HuH-7 (cell line): ENCODE data around the gene HCAR3.
A peak's percentile ranks its signal among the peaks of the same experiment; 100 is the strongest.
"Not testable (repeated sequence)": the region's sequence is repeated elsewhere in the genome, so short reads cannot be mapped to it uniquely, and the experiment has no call there.

ENCODE experiments used
- DNase-seq: peaks from one replicate; pipeline ENCODE4 v3.0.0; 2011; ENCODE audit warnings: low spot score

The HCAR3 gene

DNA sequence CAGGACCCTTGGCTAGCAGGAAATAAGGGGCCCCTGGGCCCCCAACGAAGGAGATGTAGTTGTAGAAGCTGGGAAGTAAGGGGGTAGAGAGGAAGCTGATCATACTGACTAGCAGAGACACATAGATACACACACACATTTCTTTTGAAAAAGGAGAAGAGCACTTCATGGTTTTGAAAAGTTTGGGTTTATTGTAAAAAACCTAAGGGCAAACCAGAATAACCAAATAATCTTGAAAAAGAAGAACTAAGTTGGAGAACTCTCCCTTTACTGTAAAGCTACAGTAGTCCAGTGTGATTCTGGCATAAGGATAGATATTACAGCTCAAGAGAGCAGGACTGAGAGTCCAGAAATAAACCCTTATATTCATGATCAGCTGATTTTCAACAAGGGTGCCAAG lies 5.8 kb upstream of the HCAR3 start:
- DNase-seq, result no peak

DNA sequence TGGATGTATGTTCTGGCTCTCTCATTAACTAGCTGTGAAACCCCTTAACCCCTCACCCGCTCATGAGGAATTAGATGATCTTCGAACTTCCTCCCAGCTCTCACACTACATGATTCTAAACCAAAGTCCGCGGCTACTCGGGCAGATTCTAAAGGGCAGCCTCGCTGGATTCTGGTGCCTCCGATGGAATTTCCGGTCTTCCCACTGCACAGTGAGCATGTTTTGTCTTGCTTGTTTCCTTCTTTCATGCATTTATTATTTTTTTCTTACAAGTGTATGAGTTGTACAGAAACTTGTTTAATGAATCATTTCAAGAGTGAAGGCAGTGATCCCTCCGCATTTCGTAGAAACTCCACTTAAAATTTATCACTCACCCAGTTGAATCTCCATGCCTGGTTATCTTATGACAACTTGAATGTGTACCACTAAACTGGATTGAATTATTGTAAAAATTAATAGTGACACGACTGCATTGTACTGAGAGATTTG lies 4.5 kb upstream of the HCAR3 start:
- peak; percentile 23 for DNase-seq

DNA sequence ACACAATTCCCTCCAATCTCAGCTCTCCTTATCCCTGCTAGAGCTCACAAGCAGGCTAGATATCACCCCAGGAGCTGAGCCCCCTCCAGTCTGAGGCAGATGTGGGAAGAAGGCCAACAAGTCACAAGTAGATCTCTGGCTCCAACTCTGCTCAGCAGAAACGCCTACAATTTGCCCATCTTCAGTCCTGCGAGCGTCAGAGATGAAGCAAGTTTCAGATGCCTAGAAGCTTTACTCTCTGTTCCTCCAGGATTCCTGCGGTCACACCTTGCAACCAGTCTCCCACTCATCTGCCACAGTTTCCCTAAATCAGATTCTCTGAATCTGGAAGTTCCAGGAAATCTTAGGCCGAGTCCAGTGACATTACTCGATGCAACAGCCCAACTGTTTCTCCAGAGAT lies 1.4 kb downstream of the HCAR3 start:
- not testable (repeated sequence) for DNase-seq

DNA sequence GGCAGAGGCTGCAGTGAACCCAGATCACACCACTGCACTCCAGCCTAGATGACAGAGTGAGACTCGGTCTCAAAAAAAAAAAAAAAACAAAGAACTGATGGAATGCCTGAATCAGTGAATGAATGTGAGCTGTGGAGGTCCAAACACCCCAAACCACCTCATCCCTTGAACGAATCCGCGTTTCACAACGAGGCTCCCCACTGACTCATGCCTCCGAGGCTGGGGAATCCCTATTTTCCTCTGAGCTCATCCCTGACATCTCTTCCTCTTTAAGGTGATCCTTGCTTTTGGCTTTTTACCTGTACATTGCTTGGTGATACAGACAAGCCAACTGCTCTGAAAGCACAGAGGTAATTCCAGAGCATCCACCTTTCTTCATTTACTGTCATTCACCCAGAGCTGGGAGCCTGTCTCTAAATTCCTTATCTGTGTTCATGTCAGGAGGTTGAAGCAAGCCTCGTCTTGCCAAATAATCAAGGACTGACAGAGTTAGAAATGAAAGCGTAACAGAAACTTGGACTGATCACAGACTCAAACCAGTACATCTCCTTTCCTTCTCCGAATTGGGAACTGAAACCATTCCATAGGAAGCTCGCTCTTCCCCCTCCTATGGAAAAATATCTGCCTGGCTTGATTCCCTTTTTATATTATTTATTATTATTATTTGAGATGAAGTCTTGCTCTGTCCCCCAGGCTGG lies 3.0 kb downstream of the HCAR3 start:
- DNase-seq, result not testable (repeated sequence)

DNA sequence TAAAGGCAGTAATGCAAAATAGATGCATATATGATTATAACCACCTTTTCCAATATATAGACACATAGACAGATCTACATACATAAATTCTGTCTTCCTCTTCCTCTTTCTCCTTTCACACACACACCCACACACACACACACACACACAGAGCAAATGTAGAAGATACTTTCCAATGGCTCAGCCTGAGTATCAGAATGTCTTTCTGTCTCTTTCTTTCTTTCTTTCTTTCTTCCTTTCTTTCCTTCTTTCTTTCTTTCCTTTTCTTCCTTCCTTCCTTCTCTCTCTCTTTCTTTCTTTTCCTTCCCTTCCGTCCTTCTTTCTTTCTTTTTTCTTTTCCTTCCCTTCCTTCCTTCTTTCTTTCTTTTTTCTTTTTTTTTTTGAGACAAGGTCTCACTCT lies 5.3 kb downstream of the HCAR3 start:
- DNase-seq, result not testable (repeated sequence)

DNA sequence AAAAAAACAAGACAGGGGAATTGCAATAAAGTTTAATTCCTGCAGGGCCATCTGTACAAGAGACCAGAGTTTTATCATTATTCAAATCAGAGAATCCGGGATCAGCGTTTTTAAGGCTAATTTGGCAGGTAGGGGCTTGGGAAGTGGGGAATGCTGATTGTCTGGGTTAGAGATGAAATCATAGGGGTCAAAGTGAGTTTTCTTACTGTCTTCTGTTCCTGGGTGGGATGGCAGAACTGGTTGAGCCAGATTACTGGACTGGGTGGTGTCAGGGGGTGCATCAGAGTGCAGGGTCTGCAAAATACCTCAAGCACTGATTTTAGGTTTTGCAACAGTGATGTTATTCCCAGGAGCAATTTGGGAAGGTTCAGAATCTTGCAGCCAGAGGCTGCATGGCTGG lies 6.3 kb downstream of the HCAR3 start:
- not testable (repeated sequence) for DNase-seq

DNA sequence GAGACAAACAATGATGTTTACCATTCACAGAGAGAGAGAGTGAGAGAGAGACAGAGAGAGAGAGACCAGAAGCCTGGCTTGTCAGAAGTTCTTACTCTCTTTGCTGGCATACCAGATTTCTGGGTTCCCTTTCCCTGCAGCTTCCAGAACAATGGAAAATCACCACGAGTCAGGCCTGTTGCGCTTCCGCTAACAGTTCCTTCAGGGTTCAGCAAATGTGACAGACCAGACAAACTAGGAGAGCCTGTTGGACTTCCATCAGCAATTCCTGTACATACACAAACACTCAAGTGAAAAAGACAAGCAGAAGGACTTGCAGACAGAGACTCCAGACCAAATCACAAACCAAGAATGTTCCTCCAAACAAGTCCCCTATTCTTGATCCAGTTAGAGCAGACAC lies 7.3 kb downstream of the HCAR3 start:
- not testable (repeated sequence) for DNase-seq

DNA sequence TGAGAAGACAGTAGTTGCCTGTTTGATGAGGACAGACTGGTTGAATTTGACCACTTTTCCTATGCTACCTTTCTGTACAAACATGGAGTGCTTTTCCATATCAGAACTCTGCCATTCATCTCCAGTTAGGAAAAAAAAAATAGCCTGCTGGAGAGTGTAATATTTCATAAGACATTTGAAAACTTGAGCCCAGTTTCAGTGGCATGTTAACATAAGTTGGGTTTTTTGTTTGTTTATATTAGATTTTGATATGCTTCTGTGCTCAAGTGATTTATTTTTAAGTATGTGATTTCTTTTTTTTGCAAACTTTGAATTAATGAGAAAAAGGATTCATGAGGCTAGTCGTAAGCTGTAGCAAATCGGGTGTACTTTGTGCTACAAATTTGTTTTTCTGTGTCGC lies 12.8 kb downstream of the HCAR3 start:
- DNase-seq, result not testable (repeated sequence)

DNA sequence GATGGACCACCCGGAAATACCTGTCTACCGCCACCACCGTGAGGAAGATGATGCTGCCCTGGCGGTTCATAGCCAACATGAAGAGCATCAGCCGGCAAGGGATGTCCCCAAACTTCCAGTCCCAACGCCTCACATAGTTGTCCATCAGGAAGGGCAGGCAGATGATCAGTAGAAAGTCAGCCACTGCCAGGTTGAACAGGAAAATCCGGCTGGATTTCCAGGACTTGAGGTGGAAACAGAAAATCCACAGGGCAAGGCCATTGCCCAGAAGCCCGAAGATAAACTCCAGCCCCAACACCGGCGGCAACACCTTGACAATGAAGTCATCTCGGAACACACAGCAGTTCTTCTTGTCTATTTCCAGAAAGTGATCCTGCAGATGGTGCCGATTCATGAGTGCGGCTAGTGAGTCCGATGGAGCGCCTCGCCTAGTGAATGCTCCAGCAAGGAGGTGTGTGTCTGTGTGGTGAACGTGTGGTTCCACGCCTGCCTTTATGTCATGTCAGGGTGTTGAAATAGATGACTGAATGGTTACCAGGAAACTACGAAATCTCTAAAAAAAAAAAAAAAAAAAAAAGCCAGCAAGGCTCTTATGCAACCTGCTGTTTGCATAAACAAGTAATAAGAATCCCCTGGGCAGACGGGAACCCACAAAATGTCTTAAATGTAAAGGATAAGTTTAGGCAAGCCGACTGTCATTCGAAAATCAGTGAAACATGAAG lies 13.6 kb downstream of the HCAR3 start, which contains the start of gene HCAR2:
HCAR2 (minus strand) TSS at position 468 of the 722 bp plus-strand sequence; CDS start at position 394, 74 bp downstream.
- not testable (repeated sequence) for DNase-seq

DNA sequence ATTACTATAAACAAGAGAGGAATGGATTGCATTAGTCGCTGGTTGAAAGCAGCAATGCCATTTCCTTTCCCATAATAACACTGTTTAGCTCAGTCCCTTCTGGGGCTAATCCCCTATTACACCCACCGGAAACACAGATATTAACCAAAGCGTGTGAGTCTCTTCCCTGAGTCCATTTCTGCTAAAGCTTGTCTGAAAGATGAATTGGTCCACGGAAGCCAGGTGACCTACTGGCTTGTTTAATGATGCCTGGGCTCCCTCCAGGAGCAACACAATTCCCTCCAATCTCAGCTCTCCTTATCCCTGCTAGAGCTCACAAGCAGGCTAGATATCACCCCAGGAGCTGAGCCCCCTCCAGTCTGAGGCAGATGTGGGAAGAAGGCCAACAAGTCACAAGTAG lies 15.1 kb downstream of the HCAR3 start:
- not testable (repeated sequence) for DNase-seq

DNA sequence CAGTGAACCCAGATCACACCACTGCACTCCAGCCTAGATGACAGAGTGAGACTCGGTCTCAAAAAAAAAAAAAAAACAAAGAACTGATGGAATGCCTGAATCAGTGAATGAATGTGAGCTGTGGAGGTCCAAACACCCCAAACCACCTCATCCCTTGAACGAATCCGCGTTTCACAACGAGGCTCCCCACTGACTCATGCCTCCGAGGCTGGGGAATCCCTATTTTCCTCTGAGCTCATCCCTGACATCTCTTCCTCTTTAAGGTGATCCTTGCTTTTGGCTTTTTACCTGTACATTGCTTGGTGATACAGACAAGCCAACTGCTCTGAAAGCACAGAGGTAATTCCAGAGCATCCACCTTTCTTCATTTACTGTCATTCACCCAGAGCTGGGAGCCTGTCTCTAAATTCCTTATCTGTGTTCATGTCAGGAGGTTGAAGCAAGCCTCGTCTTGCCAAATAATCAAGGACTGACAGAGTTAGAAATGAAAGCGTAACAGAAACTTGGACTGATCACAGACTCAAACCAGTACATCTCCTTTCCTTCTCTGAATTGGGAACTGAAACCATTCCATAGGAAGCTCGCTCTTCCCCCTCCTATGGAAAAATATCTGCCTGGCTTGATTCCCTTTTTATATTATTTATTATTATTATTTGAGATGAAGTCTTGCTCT lies 16.4 kb downstream of the HCAR3 start:
- DNase-seq, result not testable (repeated sequence)

DNA sequence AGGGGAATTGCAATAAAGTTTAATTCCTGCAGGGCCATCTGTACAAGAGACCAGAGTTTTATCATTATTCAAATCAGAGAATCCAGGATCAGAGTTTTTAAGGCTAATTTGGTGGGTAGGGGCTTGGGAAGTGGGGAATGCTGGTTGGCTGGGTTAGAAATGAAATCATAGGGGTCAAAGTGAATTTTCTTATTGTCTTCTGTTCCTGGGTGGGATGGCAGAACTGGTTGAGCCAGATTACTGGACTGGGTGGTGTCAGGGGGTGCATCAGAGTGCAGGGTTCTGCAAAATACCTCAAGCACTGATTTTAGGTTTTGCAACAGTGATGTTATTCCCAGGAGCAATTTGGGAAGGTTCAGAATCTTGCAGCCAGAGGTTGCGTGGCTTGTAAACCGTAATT lies 19.7 kb downstream of the HCAR3 start:
- DNase-seq, result not testable (repeated sequence)

DNA sequence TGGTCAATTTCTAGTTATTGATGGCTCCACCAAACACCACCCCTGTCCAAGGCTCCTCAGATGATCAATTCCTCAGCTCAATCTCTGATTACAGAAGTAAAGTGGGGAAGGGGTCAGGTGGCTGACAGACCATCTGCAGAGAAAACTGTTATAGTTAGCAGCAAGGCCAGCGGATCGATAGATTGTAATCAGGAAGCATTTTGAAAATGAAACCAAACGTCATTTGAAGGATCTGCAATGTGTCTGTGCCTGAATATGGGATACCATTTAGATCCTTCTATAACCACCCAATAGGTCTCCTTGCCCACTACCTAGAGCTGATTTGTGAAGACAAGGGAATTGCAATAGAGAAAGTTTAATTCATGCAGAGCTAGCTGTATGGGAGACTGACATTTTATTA lies 25.0 kb downstream of the HCAR3 start:
- DNase-seq, result no peak

DNA sequence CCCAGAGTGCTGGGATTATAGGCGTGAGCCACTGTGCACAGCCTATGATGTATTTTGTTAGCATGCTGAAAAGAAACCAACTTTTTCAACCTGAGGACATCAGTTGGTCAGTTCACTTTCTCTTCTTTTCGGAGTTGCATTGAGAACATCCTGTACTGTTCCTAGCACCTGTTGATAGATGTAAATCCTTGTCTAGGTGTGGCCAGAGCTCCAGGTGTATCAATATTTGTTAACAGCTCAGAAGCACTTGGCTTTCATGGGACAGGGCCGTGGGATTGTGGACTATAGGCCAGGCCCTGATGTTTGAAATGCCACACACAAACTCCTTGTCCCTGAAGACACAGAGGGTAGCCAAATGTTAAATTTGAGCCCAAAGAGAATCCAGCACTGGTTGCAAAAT lies 28.3 kb downstream of the HCAR3 start:
- DNase-seq, result no peak

DNA sequence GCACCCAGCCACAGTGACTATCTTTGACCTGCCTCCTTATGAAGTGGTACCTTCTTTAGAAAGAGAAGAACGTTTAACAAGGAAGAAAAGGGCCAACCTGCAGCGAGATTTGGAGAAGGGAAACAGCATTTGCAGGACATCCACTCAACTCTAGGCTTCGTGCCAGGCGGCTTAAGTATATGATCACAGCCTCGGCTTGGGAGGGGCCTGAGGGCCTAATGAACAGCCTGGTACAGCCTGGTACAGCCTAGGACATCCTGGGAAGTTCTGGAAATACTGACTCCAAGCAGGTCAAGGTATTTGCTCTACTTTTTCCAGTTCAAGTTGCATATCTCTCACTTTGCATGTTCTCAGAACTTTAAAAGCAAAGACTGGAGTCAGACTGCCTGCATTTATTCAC lies 29.5 kb downstream of the HCAR3 start:
- no peak for DNase-seq

DNA sequence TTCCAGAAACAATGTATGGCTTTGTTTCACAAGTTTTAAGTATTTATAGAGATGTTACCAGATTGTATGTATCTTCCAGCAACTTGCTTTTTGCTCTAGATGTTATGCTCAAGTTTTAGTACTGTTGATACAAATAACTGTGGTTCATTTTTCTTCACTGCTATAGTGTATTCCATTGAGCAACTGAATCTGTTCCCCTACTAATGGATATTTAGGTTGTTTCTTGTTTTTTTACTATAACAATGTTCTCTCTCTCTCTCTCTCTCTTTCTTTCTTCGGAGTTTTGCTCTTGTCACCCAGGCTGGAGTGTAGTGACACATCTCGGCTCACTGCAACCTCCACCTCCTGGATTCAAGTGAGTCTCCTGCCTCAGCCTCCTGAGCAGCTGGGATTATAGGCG lies 30.1 kb downstream of the HCAR3 start:
- no peak for DNase-seq

DNA sequence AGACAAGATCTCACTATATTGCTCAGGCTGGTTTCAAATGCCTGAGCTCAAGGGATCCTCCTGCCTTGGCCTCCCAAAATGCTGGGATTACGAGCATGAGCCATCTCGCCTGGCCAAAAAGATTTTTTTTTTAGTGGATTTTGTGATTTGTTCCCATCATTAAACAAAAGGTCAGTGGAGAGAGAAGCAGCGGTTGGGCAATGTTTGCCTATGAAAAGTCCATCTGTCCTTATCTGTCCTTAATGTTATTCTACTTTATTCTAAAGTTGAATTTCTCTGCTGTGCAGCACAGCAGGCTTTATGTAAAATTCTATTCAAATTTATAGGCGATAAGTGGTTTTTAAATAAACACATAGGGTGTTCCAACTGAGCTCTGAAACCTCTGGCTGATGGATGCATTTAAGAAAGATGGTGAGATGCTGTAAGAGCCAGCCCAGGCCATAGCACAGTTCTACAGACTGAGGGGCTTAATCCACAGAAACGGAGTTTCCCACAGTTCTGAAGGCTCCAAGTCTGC lies 32.3 kb downstream of the HCAR3 start:
- DNase-seq, result no peak

DNA sequence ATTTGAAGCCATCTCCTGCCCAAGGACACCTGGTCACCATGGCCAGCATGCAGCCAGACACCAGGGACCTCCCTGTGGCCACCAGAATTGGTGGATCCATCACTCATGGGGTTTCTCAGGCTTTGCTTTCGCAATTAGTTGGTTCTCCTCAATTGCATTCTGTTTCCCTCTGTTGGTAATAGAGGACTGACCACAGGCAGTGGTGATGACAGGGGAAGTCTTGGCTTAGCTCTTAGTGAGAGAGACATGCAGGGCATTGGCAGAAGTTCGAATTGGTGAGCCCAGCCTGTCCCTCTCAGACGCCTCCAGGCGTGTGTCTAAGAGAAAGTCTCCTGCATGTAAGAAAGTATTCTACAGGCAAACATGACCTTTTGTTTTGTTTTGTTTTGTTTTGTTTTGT lies 34.8 kb downstream of the HCAR3 start:
- DNase-seq, result no peak

DNA sequence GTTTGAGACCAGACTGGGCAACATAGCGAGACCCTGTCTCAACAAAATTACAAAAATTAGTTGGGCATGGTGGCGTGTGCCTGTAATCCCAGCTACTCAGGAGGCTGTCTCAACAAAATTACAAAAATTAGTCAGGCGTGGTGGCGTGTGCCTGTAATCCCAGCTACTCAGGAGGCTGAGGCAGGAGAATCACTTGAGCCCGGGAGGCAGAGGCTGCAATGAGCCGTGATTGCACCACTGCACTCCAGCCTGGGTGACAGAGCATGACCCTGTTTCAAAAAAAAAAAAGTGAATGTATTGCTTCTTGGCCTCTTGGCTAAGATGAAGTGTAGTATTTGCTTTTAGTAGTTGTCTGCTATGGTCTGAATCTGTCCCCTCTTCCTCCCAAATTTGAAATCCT lies 35.6 kb downstream of the HCAR3 start:
- DNase-seq, result not testable (repeated sequence)

DNA sequence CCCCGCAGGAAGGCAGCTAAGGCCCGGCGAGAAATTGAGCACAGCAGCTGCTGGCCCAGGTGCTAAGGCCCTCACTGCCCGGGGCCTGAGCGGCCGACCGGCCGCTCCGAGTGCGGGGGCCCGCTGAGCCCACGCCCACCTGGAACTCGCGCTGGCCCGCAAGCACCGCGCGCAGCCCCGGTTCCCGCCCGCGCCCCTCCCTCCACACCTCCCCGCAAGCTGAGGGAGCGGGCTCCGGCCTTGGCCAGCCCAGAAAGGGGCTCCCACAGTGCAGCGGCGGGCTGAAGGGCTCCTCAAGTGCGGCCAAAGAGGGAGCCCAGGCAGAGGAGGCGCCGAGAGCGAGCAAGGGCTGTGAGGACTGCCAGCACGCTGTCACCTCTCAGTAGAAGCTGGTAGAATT lies 39.8 kb downstream of the HCAR3 start:
- not testable (repeated sequence) for DNase-seq

DNA sequence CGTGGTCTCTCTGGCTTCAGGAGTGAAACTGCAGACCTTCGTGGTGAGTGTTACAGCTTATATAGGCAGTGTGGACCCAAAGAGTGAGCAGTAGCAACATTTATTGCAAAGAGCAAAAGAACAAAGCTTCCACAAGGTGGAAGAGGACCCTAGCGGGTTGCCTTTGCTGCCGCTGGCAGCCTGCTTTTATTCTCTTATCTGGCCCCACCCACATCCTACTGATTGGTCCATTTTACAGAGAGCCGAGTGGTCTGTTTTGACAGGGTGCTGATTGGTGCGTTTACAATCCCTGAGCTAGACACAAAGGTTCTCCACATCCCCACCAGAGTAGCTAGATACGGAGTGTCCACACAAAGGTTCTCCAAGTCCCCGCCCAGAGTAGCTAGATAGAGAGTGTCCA lies 40.6 kb downstream of the HCAR3 start:
- DNase-seq, result not testable (repeated sequence)

DNA sequence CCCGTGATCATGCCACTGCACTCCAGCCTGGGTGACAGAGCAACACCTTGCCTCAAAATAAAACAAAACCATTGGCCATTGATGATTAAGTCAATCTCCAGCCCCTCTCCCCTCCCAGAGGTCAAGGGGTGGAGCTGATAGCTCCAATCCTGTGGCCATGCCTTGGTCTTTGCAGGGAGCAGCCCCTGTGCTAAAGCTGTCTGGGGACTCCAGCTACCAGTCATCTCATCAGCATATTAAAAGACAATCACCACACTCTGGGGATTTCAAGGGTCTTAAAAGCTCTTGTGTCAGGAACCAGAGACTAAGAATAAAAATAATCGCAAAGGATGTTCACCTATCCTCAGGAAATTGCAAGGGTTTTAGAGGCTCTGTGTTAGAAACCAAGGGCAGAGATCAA lies 44.1 kb downstream of the HCAR3 start:
- DNase-seq, result no peak
